SU-DHL-6 (cell line): ENCODE data around the gene C5orf47.

Source experiments
- H2AFZ ChIP-seq: fragments of 200-600 bp; sonication (generic); 2 replicates; pipeline ENCODE4 v1.6.1; 2014; ENCODE audit warnings: low read depth, mild to moderate bottlenecking, moderate library complexity, mixed read lengths, antibody characterized with exemption, low read length; ENCODE audit not compliant: severe bottlenecking
- H3F3A ChIP-seq: fragments of 200-600 bp; shearing (Covaris generic); 2 replicates; pipeline ENCODE4 v1.6.0; 2016; ENCODE audit warnings: antibody characterized with exemption, mild to moderate bottlenecking; ENCODE audit not compliant: insufficient read depth
- H3K27ac ChIP-seq: fragments of 200-600 bp; sonication (generic); 2 replicates; pipeline ENCODE4 v1.5.1; 2016; ENCODE audit warnings: low read depth, mild to moderate bottlenecking, low read length, moderate library complexity, mixed read lengths
- H3K27me3 ChIP-seq: fragments of 200-600 bp; sonication (generic), shearing (Covaris generic); 2 replicates; pipeline ENCODE4 v1.6.0; 2014; ENCODE audit warnings: mild to moderate bottlenecking, low read length
- H3K36me3 ChIP-seq: fragments of 200-600 bp; sonication (generic); 2 replicates; pipeline ENCODE4 v1.6.1; 2014; ENCODE audit warnings: mild to moderate bottlenecking, low read length, mixed read lengths
- H3K4me2 ChIP-seq: fragments of 300-600, 200-600 bp; shearing (Covaris generic), sonication (generic); 2 replicates; pipeline ENCODE4 v1.6.0; 2014; ENCODE audit warnings: low read length, low read depth, mild to moderate bottlenecking; ENCODE audit not compliant: poor library complexity, severe bottlenecking
- H3K4me3 ChIP-seq: fragments of 200-600 bp; sonication (generic); 2 replicates; pipeline ENCODE4 v1.5.1; 2014; ENCODE audit warnings: antibody characterized with exemption, low read length, mild to moderate bottlenecking, mixed read lengths; ENCODE audit not compliant: insufficient read depth, poor library complexity, severe bottlenecking
- H3K79me2 ChIP-seq: fragments of 200-600 bp; sonication (generic); 2 replicates; pipeline ENCODE4 v1.6.1; 2014; ENCODE audit warnings: mild to moderate bottlenecking, low read length, moderate library complexity; ENCODE audit not compliant: insufficient read depth
- H3K9ac ChIP-seq: fragments of 200-600 bp; sonication (generic); 2 replicates; pipeline ENCODE4 v1.7.0; 2014; ENCODE audit warnings: mild to moderate bottlenecking, low read length
- H3K9me2 ChIP-seq: fragments of 200-600 bp; sonication (generic); replicated peaks from 2 replicates; pipeline ENCODE4 v1.6.1; 2014; ENCODE audit warnings: low read length; ENCODE audit not compliant: insufficient read depth
- H3K9me3 ChIP-seq: fragments of 200-600 bp; sonication (generic); 2 replicates; pipeline ENCODE4 v1.6.1; 2014; ENCODE audit warnings: low read length, mixed read lengths; ENCODE audit not compliant: insufficient read depth
- H4K20me1 ChIP-seq: fragments of 200-600 bp; sonication (generic); 2 replicates; pipeline ENCODE4 v1.6.1; 2014; ENCODE audit warnings: low read depth, mild to moderate bottlenecking, antibody characterized with exemption, low read length, moderate library complexity, mixed read lengths
- EZH2phosphoT487 ChIP-seq: fragments of 200-600 bp; sonication (generic), shearing (Covaris generic); conservative IDR thresholded peaks from 2 replicates; pipeline ENCODE4 v1.6.1; 2018; ENCODE audit warnings: mild to moderate bottlenecking, antibody characterized with exemption, low read length, moderate library complexity, mixed read lengths
- TF ChIP-seq, protein P1 (sequence below): fragments of 200-600 bp; sonication (generic); IDR thresholded peaks from one replicate; pipeline ENCODE4 v1.5.1; 2017; ENCODE audit warnings: antibody characterized with exemption, mild to moderate bottlenecking, low read length, moderate library complexity; ENCODE audit not compliant: insufficient read depth, poor library complexity, severe bottlenecking

The C5orf47 gene

DNA sequence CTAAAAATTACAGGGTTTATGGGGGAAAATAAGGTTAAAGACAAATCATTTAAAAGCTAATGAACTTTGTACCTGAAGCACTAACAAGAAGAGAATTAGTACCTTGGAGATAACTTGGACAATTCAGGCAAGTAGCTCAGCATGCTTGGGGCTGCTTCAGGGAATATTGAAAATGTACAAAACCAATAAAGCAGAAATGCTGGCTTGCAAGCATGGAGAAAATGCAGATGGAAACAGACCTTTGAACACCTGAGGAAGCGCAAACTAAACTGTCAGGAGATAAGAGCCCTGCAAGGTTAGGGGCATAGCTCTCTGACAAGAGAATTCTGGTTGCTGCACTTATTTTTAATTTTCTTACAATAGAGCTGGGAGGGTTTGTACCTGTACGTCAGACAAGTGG lies 42.6 kb upstream of the C5orf47 start:
- Histone ChIP-seq H2AFZ (no peak overlapping the region), H3K36me3 (peaks cover 37% of the 10 kb centered on the region)

DNA sequence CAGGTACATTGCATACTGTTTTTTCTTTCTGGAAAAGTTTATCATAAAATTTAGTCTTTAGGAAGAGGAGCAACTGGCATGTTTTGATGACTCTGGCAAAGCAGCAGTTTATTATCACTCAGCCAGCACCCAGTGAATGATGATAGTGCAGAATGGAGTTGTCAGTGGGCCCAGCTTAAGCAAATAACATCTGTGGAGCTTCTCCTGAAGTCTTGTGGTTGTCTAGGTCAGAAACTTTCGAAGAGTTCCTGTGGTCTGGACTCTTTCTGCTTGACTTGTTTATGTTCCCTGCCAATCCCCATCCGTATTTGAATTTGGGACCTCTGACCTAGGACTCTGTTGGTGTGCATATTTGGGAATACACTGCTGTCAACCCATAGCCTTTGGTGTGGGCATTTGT lies 38.1 kb upstream of the C5orf47 start:
- Histone ChIP-seq H3K36me3 (peaks cover 53% of the 10 kb centered on the region), H4K20me1 (no peaks in the 10 kb centered on the region), H3K27me3 (no peaks in the 10 kb centered on the region), H3F3A (no peaks in the 10 kb centered on the region; the same call in 1 of the 2 replicates), H3K27ac (no peak overlapping the region), H2AFZ (no peak overlapping the region), H3K4me3 (no peak overlapping the region), H3K4me2 (no peak overlapping the region), H3K79me2 (no peaks in the 10 kb centered on the region), H3K9ac (no peak overlapping the region), H3K9me2 (no peaks in the 10 kb centered on the region), H3K9me3 (no peaks in the 10 kb centered on the region)
- no peak for TF ChIP-seq EZH2phosphoT487
- TF ChIP-seq, protein P1, sequence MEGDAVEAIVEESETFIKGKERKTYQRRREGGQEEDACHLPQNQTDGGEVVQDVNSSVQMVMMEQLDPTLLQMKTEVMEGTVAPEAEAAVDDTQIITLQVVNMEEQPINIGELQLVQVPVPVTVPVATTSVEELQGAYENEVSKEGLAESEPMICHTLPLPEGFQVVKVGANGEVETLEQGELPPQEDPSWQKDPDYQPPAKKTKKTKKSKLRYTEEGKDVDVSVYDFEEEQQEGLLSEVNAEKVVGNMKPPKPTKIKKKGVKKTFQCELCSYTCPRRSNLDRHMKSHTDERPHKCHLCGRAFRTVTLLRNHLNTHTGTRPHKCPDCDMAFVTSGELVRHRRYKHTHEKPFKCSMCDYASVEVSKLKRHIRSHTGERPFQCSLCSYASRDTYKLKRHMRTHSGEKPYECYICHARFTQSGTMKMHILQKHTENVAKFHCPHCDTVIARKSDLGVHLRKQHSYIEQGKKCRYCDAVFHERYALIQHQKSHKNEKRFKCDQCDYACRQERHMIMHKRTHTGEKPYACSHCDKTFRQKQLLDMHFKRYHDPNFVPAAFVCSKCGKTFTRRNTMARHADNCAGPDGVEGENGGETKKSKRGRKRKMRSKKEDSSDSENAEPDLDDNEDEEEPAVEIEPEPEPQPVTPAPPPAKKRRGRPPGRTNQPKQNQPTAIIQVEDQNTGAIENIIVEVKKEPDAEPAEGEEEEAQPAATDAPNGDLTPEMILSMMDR, result no peak

More for the DNA sequence above, 42.6 kb upstream of the C5orf47 start:
- no peaks in the 10 kb centered on the region for H3K9me2 ChIP-seq
- H3K27ac ChIP-seq, result no peak overlapping the region
- no peak overlapping the region for H3K9ac ChIP-seq
- peaks cover 1% of the 10 kb centered on the region for H3K79me2 ChIP-seq
- TF ChIP-seq, protein P1, result no peak
- no peak for TF ChIP-seq EZH2phosphoT487
- no peaks in the 10 kb centered on the region for H3K27me3 ChIP-seq
- H3K4me2 ChIP-seq, result no peak overlapping the region
- 0 out of 2 replicates have a peak, but pooled peaks cover 4% of the 10 kb centered on the region for H3F3A ChIP-seq
- H3K9me3 ChIP-seq, result no peaks in the 10 kb centered on the region
- peaks cover 3% of the 10 kb centered on the region; the same call in 1 of the 2 replicates for H4K20me1 ChIP-seq
- H3K4me3 ChIP-seq, result no peak overlapping the region

DNA sequence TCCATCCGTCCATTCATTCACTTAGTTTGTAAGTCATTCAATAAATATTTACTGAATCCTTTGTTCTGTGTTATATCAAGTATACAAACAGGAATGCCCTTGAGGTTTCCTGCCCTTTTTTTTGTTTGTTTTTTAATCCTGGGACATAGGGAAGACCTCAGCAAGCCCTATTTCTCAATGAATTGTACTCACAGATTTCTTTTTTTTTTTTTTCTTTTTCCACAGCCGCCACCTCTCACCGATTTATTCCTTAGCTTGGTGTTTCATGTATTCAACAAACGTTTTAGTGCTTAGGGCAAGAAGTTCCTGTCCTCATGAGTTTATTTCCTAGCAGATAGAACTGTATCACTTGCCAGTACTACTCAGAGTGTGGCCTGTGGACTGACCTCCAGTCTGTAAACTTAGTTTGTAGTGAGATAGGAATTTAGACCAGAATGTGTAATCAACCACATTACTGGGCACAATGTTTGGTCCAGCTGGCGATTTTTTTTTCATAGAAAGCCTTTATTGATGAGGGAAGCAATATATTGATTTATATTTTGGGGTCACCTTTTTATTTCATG lies 35.4 kb upstream of the C5orf47 start:
- Histone ChIP-seq H3K9me2 (no peaks in the 10 kb centered on the region), H2AFZ (no peak overlapping the region), H3K27me3 (no peaks in the 10 kb centered on the region), H3K9me3 (no peaks in the 10 kb centered on the region), H4K20me1 (no peaks in the 10 kb centered on the region), H3F3A (no peaks in the 10 kb centered on the region; the same call in 1 of the 2 replicates), H3K79me2 (no peaks in the 10 kb centered on the region), H3K4me2 (no peak overlapping the region), H3K4me3 (no peak overlapping the region), H3K27ac (no peak overlapping the region), H3K36me3 (peaks cover 53% of the 10 kb centered on the region), H3K9ac (no peak overlapping the region)
- no peak for TF ChIP-seq EZH2phosphoT487
- TF ChIP-seq, protein P1, result no peak
